K562 (cell line): Measurements from ENCODE around the gene GRIN2D. TPM values are rescaled to one million over a fixed set of nuclear protein-coding genes. Genes with fewer than 3 reads are reported as not detected.
A peak's percentile ranks its signal among the peaks of the same experiment; 100 is the strongest.

Experiments
- DEAF1 ChIP-seq: fragments of 450-650 bp; formaldehyde crosslinking; IDR thresholded peaks from 2 replicates; pipeline ENCODE4 v1.4.0; 2020; ENCODE audit warnings: mild to moderate bottlenecking, moderate library complexity
- FOXM1 ChIP-seq, 2 experiments: fragments of 450-650 bp in 1 of 2; sonication (generic) in 1 of 2; formaldehyde crosslinking in 1 of 2; IDR thresholded peaks; 2 replicates each; pipeline versions ENCODE4 v1.6.1 to v1.9.0; 2017 to 2022; ENCODE audit warnings: low read depth in 2 of 2, mild to moderate bottlenecking in 2 of 2, missing genetic modification reagents in 1 of 2, moderate library complexity in 1 of 2
- HBP1 ChIP-seq: fragments of 450-650 bp; formaldehyde crosslinking; IDR thresholded peaks from 2 replicates; pipeline ENCODE4 v1.4.0; 2022; ENCODE audit warnings: missing genetic modification characterization
- HLTF ChIP-seq: fragments of 450-650 bp; IDR thresholded peaks from 2 replicates; pipeline ENCODE4 v1.6.1; 2016
- HMGN3 ChIP-seq: IDR thresholded peaks from 2 replicates; pipeline ENCODE4 v1.6.1; 2011; ENCODE audit warnings: borderline replicate concordance, low read depth, mild to moderate bottlenecking, mixed read lengths, low read length; ENCODE audit not compliant: insufficient read length; ENCODE audit errors: extremely low read depth
- HNRNPH1 ChIP-seq: fragments of 200-400 bp; formaldehyde crosslinking; optimal IDR thresholded peaks from 2 replicates; pipeline ENCODE3; 2017; ENCODE audit warnings: low read depth, mild to moderate bottlenecking, low read length, moderate library complexity
- L3MBTL2 ChIP-seq: fragments of 450-650 bp; IDR thresholded peaks from 2 replicates; pipeline ENCODE4 v1.6.1; 2016; ENCODE audit warnings: mild to moderate bottlenecking, moderate library complexity
- MTA2 ChIP-seq: fragments of 450-650 bp; IDR thresholded peaks from 2 replicates; pipeline ENCODE4 v1.6.1; 2016; ENCODE audit warnings: low read depth
- NCOA6 ChIP-seq: fragments of 450-650 bp; IDR thresholded peaks from 2 replicates; pipeline ENCODE4 v1.6.1; 2017; ENCODE audit warnings: mild to moderate bottlenecking
- NELFE ChIP-seq: IDR thresholded peaks from 2 replicates; pipeline ENCODE4 v1.6.1; 2011; ENCODE audit warnings: mild to moderate bottlenecking; ENCODE audit not compliant: insufficient read depth, insufficient read length
- NFE2 ChIP-seq: IDR thresholded peaks from 2 replicates; pipeline ENCODE4 v1.6.1; 2014; ENCODE audit warnings: antibody characterized with exemption, low read depth
- RBM14 ChIP-seq: fragments of 200-400 bp; formaldehyde crosslinking; IDR thresholded peaks from 2 replicates; pipeline ENCODE4 v1.6.1; 2018; ENCODE audit warnings: low read depth, mild to moderate bottlenecking, low read length, moderate library complexity, borderline replicate concordance; ENCODE audit not compliant: insufficient read depth
- RBM25 ChIP-seq: fragments of 200-400 bp; formaldehyde crosslinking; IDR thresholded peaks from 2 replicates; pipeline ENCODE4 v1.6.1; 2018; ENCODE audit warnings: low read length, low read depth, moderate library complexity; ENCODE audit not compliant: severe bottlenecking
- SETDB1 ChIP-seq: IDR thresholded peaks from one replicate; pipeline ENCODE4 v1.6.1; 2012; ENCODE audit warnings: low read length, control low read depth, inconsistent platforms
- SIN3A ChIP-seq, 2 experiments: fragments of 150-350 bp in 1 of 2; IDR thresholded peaks; 2 replicates each; pipeline ENCODE4 v1.6.1; 2011 to 2016; ENCODE audit warnings: borderline replicate concordance in 2 of 2, low read depth in 2 of 2, low read length in 2 of 2, mild to moderate bottlenecking in 2 of 2, moderate library complexity in 2 of 2; ENCODE audit not compliant: control insufficient read depth in 1 of 2
- THAP7 ChIP-seq: fragments of 250-450 bp; sonication (Bioruptor Pico); IDR thresholded peaks from 2 replicates; pipeline ENCODE4 v1.5.0; 2021
- TSHZ1 ChIP-seq: fragments of 250-450 bp; sonication (Bioruptor Pico); IDR thresholded peaks from 2 replicates; pipeline ENCODE4 v1.4.0; 2020; ENCODE audit warnings: mild to moderate bottlenecking, moderate library complexity
- ZC3H4 ChIP-seq: sonication (generic); formaldehyde crosslinking; IDR thresholded peaks from 2 replicates; pipeline ENCODE4 v1.9.0; 2021; ENCODE audit warnings: missing genetic modification reagents, borderline replicate concordance
- ZNF239 ChIP-seq: fragments of 250-450 bp; sonication (Bioruptor Pico); IDR thresholded peaks from 2 replicates; pipeline ENCODE4 v1.4.0; 2020; ENCODE audit warnings: mild to moderate bottlenecking
- polyA plus RNA-seq, 8 experiments: library from polyadenylated mRNA; depleted of rRNA in 4 of 8; stranded (reverse) in 5 of 8; unstranded in 3 of 8; fragments of >200 nt; fragmentation: Nextera tagmentation in 2 of 8; fragmentation: Illumina TruSeq in 1 of 8; extraction: Ambion mirVana in 2 of 8; extraction: Trizol in 1 of 8; gene quantifications; 2 replicates each; pipeline versions ENCODE4 v1.2.1 to v1.2.3, GENCODE V29; 2011 to 2014; ENCODE audit warnings: inconsistent platforms in 1 of 8, missing spikeins in 1 of 8
- total RNA-seq, 7 experiments: library from RNA; depleted of rRNA in 6 of 7; stranded (reverse); fragments of >200 nt in 6 of 7; fragmentation: Illumina TruSeq in 2 of 7; extraction: Trizol in 2 of 7; gene quantifications; 2 replicates each; pipeline versions ENCODE4 v1.2.1 to v1.2.3, GENCODE V29; 2011 to 2021; ENCODE audit warnings: low replicate concordance in 1 of 7

Gene GRIN2D
- total and polyA plus RNA-seq, 9 of the 15 experiments (the other 6 are each of a cell fraction or from before 2014, with no cell fraction given): 0.32 to 31.5 (median 1.8) TPM

- TF ChIP-seq THAP7 (no peak), FOXM1 (IDR thresholded peaks at IDR 0.05; ENCODE audit: low read depth) (no peak), FOXM1 (CRISPR knock-in tag; IDR thresholded peaks at IDR 0.05; ENCODE audit: low read depth) (no peak; the same call in 1 of the 2 replicates), HMGN3 (no peak), MTA2 (no peak; the same call in 1 of the 2 replicates), DEAF1 (CRISPR knock-in tag) (no peak), TSHZ1 (CRISPR knock-in tag) (no peak), HLTF (no peak), RBM14 (no peak), SETDB1 (no peak), SIN3A (IDR thresholded peaks at IDR 0.05; ENCODE audit: borderline replicate concordance in 2 of 2, control insufficient read depth in 1 of 2, low read depth in 2 of 2, low read length in 2 of 2) (no peak), ZC3H4 (CRISPR knock-in tag) (no peak), NELFE (no peak), RBM25 (no peak), NCOA6 (no peak), NFE2 (0 out of 2 replicates have a peak, but pooled peaks have one; percentile 43), ZNF239 (CRISPR knock-in tag) (no peak), L3MBTL2 (no peak; the same call in 1 of the 2 replicates), HNRNPH1 (no peak), HBP1 (CRISPR knock-in tag) (0 out of 2 replicates have a peak, but pooled peaks have one; percentile 56)
Observed at GRCh38 chr19:48418317-48419064, 25.0 kb downstream of the GRIN2D start (continued).
